MM.1S (cell line): Measurements from ENCODE around the gene SUCO.

Experiments used
- DNase-seq: peaks from one replicate; pipeline ENCODE4 v3.0.0-alpha.2; 2015
- H2AFZ ChIP-seq: fragments of 300-600 bp; sonication (generic); 2 replicates; pipeline ENCODE4 v1.6.0; 2016; ENCODE audit warnings: antibody characterized with exemption, low read length
- H3F3A ChIP-seq: fragments of 300-600 bp; sonication (generic); 2 replicates; pipeline ENCODE4 v1.6.1; 2016; ENCODE audit warnings: mild to moderate bottlenecking, antibody characterized with exemption, low read length, moderate library complexity, mixed read lengths; ENCODE audit not compliant: insufficient read depth
- H3K27ac ChIP-seq: fragments of 300-600 bp; sonication (generic); 2 replicates; pipeline ENCODE4 v1.5.1; 2016; ENCODE audit warnings: mild to moderate bottlenecking, low read length
- H3K27me3 ChIP-seq: fragments of 300-600 bp; sonication (generic); replicated peaks from 2 replicates; pipeline ENCODE4 v1.6.0; 2016; ENCODE audit warnings: low read length; ENCODE audit not compliant: insufficient read depth
- H3K36me3 ChIP-seq: fragments of 300-600 bp; sonication (generic); replicated peaks from 2 replicates; pipeline ENCODE4 v1.6.1; 2016; ENCODE audit warnings: mild to moderate bottlenecking, low read length, mixed read lengths; ENCODE audit not compliant: insufficient read depth
- H3K4me1 ChIP-seq: fragments of 300-600 bp; sonication (generic); 2 replicates; pipeline ENCODE4 v1.6.1; 2016; ENCODE audit warnings: low read length, mixed read lengths
- H3K4me2 ChIP-seq: fragments of 300-600 bp; sonication (generic); 2 replicates; pipeline ENCODE4 v1.6.0; 2016; ENCODE audit warnings: low read depth, low read length
- H3K4me3 ChIP-seq: fragments of 300-600 bp; sonication (generic); 2 replicates; pipeline ENCODE4 v1.5.1; 2016; ENCODE audit warnings: low read length, mixed read lengths
- H3K79me2 ChIP-seq: fragments of 300-600 bp; sonication (generic); 2 replicates; pipeline ENCODE4 v1.6.1; 2016; ENCODE audit warnings: mixed run types, low read length, mixed read lengths
- H3K9ac ChIP-seq: fragments of 300-600 bp; sonication (generic); 2 replicates; pipeline ENCODE4 v1.6.1; 2016; ENCODE audit warnings: low read length, mixed read lengths
- H3K9me2 ChIP-seq: fragments of 300-600 bp; sonication (generic); replicated peaks from 2 replicates; pipeline ENCODE4 v1.6.1; 2016; ENCODE audit warnings: mild to moderate bottlenecking, low read length, mixed read lengths; ENCODE audit not compliant: insufficient read depth
- H3K9me3 ChIP-seq: fragments of 300-600 bp; sonication (generic); replicated peaks from 2 replicates; pipeline ENCODE4 v1.6.1; 2016; ENCODE audit warnings: mild to moderate bottlenecking, low read length, mixed read lengths; ENCODE audit not compliant: insufficient read depth
- H4K20me1 ChIP-seq: fragments of 300-600 bp; sonication (generic); 2 replicates; pipeline ENCODE4 v1.6.1; 2016; ENCODE audit warnings: mild to moderate bottlenecking, low read length, moderate library complexity, mixed read lengths; ENCODE audit not compliant: insufficient read depth
- EZH2 ChIP-seq: fragments of 300-600 bp; sonication (generic); optimal IDR thresholded peaks from 2 replicates; pipeline ENCODE3; 2017; ENCODE audit warnings: low read depth, mild to moderate bottlenecking, antibody characterized with exemption, low read length, mixed read lengths
- EZH2phosphoT487 ChIP-seq: fragments of 300-600 bp; sonication (generic); IDR thresholded peaks from 2 replicates; pipeline ENCODE4 v1.6.1; 2018; ENCODE audit warnings: antibody characterized with exemption, low read length
- TF ChIP-seq, protein P1 (sequence below): fragments of 300-600 bp; sonication (generic); IDR thresholded peaks from 2 replicates; pipeline ENCODE4 v1.5.1; 2016; ENCODE audit warnings: antibody characterized with exemption, low read length, mixed read lengths

Gene SUCO

DNA sequence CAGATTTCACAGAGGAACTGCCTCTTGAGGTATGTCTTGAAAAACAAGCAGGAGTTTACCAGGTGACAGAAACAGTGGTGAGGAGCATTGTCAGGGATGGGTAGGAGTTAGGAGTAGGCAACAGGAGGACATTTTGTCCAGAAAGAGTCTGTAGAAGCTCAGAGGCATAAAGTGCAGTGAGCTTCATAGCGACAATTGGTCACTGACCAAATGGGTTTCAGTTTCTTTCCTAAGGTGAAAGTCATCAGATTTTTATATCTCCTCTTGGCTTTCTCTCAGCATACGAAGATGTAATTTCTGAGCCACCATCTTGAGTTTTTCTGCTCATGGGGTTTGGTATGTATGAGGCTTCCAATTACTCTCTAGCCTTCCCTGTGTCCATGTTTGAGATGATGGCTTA is 96.7 kb downstream of the SUCO start:
- Histone ChIP-seq H3K9me3 (no peaks in the 10 kb centered on the region), H3K9me2 (no peaks in the 10 kb centered on the region), H3K27me3 (no peaks in the 10 kb centered on the region), H3K4me1 (no peaks in the 10 kb centered on the region), H3K27ac (no peak overlapping the region), H4K20me1 (no peaks in the 10 kb centered on the region), H3K4me3 (no peak overlapping the region), H3K79me2 (no peaks in the 10 kb centered on the region), H3K36me3 (no peaks in the 10 kb centered on the region), H3K4me2 (no peak overlapping the region), H3F3A (no peaks in the 10 kb centered on the region), H2AFZ (no peak overlapping the region), H3K9ac (no peak overlapping the region)
- no peak for DNase-seq
- TF ChIP-seq, protein P1, sequence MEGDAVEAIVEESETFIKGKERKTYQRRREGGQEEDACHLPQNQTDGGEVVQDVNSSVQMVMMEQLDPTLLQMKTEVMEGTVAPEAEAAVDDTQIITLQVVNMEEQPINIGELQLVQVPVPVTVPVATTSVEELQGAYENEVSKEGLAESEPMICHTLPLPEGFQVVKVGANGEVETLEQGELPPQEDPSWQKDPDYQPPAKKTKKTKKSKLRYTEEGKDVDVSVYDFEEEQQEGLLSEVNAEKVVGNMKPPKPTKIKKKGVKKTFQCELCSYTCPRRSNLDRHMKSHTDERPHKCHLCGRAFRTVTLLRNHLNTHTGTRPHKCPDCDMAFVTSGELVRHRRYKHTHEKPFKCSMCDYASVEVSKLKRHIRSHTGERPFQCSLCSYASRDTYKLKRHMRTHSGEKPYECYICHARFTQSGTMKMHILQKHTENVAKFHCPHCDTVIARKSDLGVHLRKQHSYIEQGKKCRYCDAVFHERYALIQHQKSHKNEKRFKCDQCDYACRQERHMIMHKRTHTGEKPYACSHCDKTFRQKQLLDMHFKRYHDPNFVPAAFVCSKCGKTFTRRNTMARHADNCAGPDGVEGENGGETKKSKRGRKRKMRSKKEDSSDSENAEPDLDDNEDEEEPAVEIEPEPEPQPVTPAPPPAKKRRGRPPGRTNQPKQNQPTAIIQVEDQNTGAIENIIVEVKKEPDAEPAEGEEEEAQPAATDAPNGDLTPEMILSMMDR, result no peak
- no peak for TF ChIP-seq EZH2phosphoT487
- TF ChIP-seq EZH2, result no peak

DNA sequence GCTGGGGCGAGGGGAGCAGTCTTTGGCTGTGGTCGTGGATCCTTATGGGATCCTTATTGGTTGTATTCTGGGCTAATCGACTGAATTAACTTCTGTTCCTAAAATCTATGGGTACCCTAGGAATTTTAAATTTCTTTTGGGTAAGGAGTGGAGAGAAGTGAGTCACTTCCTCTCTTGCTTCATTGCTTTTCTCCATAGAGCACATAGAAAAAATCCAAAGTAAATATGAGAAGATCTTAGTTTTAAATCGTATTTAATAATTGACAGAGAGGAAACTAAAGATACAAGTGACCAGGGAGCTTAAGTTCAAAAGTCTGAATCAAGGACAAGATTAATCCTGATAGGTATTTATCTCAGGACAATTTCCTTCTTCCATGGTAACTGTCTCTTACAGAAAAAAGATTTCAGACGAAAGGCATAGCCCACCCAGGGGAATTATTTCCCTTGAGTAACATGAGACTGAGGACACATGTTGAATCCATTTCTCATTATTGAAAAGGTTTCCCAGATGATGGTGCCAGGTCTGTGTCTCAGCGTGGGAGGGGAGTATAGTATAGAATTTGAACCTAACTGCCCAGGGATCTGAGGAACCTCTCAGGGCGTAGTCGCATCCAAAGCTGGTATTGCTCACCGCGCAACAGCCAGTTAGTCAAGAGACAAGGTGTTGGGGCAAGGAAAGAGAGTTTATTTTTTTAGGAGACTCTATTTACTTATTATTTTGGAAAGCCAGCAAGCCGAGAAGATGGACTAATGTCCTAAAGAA is 97.3 kb downstream of the SUCO start:
- Histone ChIP-seq H2AFZ (no peak overlapping the region), H3K27me3 (no peaks in the 10 kb centered on the region), H3K9ac (no peak overlapping the region), H3K9me2 (no peaks in the 10 kb centered on the region), H3K79me2 (no peaks in the 10 kb centered on the region), H3K36me3 (no peaks in the 10 kb centered on the region), H3K27ac (no peak overlapping the region), H4K20me1 (no peaks in the 10 kb centered on the region), H3K4me3 (no peak overlapping the region), H3F3A (no peaks in the 10 kb centered on the region), H3K9me3 (no peaks in the 10 kb centered on the region), H3K4me1 (no peaks in the 10 kb centered on the region), H3K4me2 (no peak overlapping the region)
- TF ChIP-seq EZH2, result no peak
- TF ChIP-seq EZH2phosphoT487, result no peak
- TF ChIP-seq, protein P1, result no peak
- no peak for DNase-seq

DNA sequence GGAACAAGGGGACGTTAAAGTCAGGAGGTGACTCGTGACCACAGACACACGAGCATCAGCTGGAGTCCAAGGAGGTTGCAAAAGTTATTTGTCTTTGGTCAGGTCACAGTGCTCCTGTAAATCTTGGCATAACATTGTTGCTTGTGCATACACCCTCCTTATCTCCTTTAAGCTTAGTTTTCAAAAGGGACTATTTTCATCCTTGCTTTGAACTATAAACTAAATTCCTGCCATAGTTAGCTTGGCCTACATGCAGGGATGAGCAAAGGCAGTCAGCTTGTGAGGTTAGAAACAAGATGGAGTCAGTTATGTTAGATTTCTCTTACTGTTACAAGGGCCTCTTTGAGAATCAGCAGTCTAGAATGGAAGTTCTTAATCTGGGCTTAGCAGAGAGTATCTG is 97.9 kb downstream of the SUCO start:
- Histone ChIP-seq H3K27ac (no peak overlapping the region), H4K20me1 (no peaks in the 10 kb centered on the region), H3F3A (no peaks in the 10 kb centered on the region), H2AFZ (no peak overlapping the region), H3K4me3 (no peak overlapping the region), H3K9ac (no peak overlapping the region), H3K9me2 (no peaks in the 10 kb centered on the region), H3K79me2 (no peaks in the 10 kb centered on the region), H3K4me2 (no peak overlapping the region), H3K27me3 (no peaks in the 10 kb centered on the region), H3K9me3 (no peaks in the 10 kb centered on the region), H3K36me3 (no peaks in the 10 kb centered on the region), H3K4me1 (no peaks in the 10 kb centered on the region)
- no peak for TF ChIP-seq EZH2phosphoT487
- no peak for TF ChIP-seq EZH2
- TF ChIP-seq, protein P1, result no peak
- no peak for DNase-seq
